Fibroblast of lung (primary cell): ENCODE data around the gene FGF18.

Source experiments
- CTCF ChIP-seq, 2 donors: IDR thresholded peaks in 1 of 2; conservative IDR thresholded peaks in 1 of 2; 1 replicate in 1 of 2; 2 replicates in 1 of 2; pipeline ENCODE4 v1.5.1; 2011 to 2012; ENCODE audit warnings: low read length in 2 of 2, control low read depth in 1 of 2, inconsistent platforms in 1 of 2, low read depth in 1 of 2, mild to moderate bottlenecking in 1 of 2
- EZH2 ChIP-seq: IDR thresholded peaks from 2 replicates; pipeline ENCODE4 v1.5.1; 2012; ENCODE audit warnings: low read length, control low read depth, mild to moderate bottlenecking; ENCODE audit errors: missing control alignments

- TF ChIP-seq CTCF (conservative IDR thresholded peaks at IDR 0.05 in 1 of 2, IDR thresholded peaks at IDR 0.05 in 1 of 2; ENCODE audit: low read depth in 1 of 2, low read length in 2 of 2) (no peak), EZH2 (no peak)
Measured at GRCh38 chr5:171434874-171435273, 15.4 kb downstream of the FGF18 start.
